ENCODE data around the gene RBMY1A1. TPM values are rescaled to one million over a fixed set of nuclear protein-coding genes. Genes with fewer than 3 reads are reported as not detected.
"Not testable (repeated sequence)": the region's sequence is repeated elsewhere in the genome, so short reads cannot be mapped to it uniquely, and the experiment has no call there.

RBMY1A1 gene
- total RNA-seq (not detected), total RNA-seq (0 reads per million in 2 donors)

DNA sequence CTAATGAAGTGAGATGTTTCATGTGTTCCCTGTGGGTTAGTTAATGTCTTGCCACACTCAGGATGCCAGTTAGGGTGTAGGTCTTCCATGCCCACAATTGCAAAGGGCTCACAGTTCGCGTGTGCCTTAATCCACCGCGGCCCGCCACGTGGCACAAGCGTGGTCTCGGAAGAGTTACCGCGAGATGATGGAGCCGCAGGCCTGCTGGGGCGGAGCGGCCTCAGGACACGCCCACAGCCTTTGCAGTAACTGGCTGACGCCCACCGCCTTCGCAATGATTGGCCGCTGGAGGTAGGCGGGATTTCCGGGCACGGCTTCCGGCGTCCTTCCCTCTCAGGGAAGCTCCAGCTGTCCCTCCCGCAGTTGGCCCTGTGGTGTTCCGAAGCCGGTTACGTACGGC is at the start of gene RBMY1A1:
RBMY1A1 (plus strand) TSS at position 301 of the 400 bp plus-strand sequence. CDS start 2,013 bp downstream, outside the sequence.
- not testable (repeated sequence) for H3K36me3 Mint-ChIP-seq (ENCODE audit: low read depth); H3K4me1 Mint-ChIP-seq; DNase-seq; H3K4me3 Mint-ChIP-seq; H3K9me3 ChIP-seq (ENCODE audit: control insufficient read depth, low read length, poor library complexity, severe bottlenecking); H3K27me3 Mint-ChIP-seq; H3K27ac Mint-ChIP-seq; ATAC-seq

DNA sequence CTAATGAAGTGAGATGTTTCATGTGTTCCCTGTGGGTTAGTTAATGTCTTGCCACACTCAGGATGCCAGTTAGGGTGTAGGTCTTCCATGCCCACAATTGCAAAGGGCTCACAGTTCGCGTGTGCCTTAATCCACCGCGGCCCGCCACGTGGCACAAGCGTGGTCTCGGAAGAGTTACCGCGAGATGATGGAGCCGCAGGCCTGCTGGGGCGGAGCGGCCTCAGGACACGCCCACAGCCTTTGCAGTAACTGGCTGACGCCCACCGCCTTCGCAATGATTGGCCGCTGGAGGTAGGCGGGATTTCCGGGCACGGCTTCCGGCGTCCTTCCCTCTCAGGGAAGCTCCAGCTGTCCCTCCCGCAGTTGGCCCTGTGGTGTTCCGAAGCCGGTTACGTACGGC is 23.6 kb upstream of the RBMY1A1 start, which contains the start of gene RBMY1B:
RBMY1B (plus strand) TSS at position 301 of the 400 bp plus-strand sequence. CDS start 2,013 bp downstream, outside the sequence.
- H3K4me3 Mint-ChIP-seq; DNase-seq; H3K9me3 ChIP-seq (ENCODE audit: control insufficient read depth, low read length, poor library complexity, severe bottlenecking); H3K4me1 Mint-ChIP-seq; ATAC-seq; H3K36me3 Mint-ChIP-seq (ENCODE audit: low read depth); H3K27me3 Mint-ChIP-seq; H3K27ac Mint-ChIP-seq: not testable (repeated sequence)

DNA sequence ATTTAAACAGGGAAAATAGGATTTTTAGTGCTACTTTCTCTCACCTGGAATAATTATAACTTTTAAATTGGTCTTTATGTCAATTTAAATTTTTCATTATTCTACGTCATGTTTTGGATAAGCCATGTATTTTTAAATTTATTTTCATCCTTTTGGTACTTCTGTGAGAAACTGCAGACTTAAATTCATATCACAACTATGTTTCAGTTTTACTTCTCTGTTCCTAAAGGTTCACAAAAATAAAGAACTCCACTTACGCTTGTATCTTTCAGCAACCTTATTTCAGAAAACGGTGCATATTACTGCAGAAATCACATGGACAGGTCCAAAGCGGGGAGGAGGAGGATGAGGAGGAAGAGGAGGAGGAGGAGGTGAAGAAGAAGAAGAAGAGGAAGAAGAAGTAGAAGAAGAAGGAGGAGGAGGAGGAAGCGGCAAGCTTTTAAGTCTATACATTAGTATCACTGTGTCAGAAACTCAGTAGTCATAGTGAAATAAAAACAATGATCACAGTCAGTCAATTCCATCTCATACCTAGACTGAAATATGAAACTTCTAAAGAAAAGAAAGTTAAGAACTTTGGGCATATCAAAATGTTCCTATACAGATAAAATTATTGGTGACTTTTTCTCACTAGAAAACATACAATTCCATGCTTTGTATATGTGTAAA is 24.8 kb downstream of the RBMY1A1 start:
- H3K4me3 Mint-ChIP-seq; H3K27me3 Mint-ChIP-seq; ATAC-seq; H3K36me3 Mint-ChIP-seq (ENCODE audit: low read depth); DNase-seq; H3K27ac Mint-ChIP-seq; H3K9me3 ChIP-seq (ENCODE audit: control insufficient read depth, low read length, poor library complexity, severe bottlenecking); H3K4me1 Mint-ChIP-seq: not testable (repeated sequence)

DNA sequence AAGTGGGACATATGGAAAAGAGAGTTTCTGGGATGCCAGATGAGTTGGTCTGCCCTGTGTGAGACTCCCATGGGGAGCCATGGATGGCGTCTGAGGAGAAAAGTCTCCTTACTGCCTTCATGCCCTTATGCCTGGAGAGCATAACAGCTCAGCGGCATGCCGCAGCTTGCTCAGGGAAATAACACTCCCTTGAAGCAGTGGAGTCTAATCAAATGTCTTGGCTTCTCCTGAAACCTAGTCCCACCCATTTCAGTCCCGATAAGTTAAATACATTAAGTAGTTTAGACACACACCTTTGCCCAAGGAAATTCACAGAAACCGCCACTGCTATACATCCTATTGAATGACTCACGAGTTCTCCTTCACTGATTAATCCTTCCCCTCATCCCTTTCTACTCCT is 50.8 kb downstream of the RBMY1A1 start:
- peaks cover 1% of the 10 kb centered on the region for H3K4me1 Mint-ChIP-seq
- no peak overlapping the region for H3K4me3 Mint-ChIP-seq
- H3K9me3 ChIP-seq (ENCODE audit: control insufficient read depth, low read length, poor library complexity, severe bottlenecking) = no peaks in the 10 kb centered on the region
- ATAC-seq (no peak), DNase-seq (no peak)
- H3K27me3 Mint-ChIP-seq = peaks cover 6% of the 10 kb centered on the region
- no peaks in the 10 kb centered on the region for H3K36me3 Mint-ChIP-seq (ENCODE audit: low read depth)
- H3K27ac Mint-ChIP-seq = no peak overlapping the region

DNA sequence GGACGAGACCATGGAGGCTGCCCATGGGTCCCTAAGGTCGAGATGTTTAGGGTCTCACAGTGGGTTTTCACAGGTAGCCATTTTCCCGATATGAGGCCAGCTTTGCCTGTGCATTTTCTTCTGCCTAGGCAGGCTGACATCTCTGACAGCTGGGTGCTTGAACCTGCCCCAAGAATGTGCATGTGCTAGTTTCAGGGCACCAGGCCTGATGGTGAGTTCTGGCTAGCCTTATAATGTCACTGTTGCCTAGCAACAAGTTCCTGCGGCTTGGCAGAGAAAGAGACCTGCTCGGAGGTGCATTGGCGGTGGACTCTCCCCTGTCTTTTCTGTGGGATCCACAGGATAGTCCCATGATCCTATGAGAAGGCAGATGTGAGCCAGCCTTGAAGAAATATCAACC is 51.8 kb downstream of the RBMY1A1 start:
- DNase-seq; H3K27ac Mint-ChIP-seq; H3K4me1 Mint-ChIP-seq; H3K9me3 ChIP-seq (ENCODE audit: control insufficient read depth, low read length, poor library complexity, severe bottlenecking); ATAC-seq; H3K27me3 Mint-ChIP-seq; H3K4me3 Mint-ChIP-seq; H3K36me3 Mint-ChIP-seq (ENCODE audit: low read depth): not testable (repeated sequence)

DNA sequence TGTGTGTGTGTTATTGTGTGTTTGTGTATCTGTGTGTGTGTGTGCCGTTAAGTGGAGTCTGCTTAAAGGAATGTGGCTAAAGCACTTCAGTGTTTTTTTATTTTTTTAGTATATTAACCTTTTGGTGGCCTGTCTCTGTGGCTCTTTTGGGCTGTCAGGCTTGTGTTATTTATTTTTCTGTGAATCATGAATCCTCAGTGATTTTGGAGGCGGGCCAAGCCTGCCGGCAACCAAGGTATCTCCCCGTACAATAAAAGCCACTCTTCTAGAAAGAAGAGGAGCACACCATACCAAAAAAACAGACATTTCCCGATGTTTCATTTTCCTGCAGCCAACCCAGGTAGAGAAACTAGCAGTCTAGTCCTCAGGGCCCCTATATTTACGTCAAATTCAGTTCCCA is 57.4 kb downstream of the RBMY1A1 start:
- no peaks in the 10 kb centered on the region for H3K27me3 Mint-ChIP-seq

DNA sequence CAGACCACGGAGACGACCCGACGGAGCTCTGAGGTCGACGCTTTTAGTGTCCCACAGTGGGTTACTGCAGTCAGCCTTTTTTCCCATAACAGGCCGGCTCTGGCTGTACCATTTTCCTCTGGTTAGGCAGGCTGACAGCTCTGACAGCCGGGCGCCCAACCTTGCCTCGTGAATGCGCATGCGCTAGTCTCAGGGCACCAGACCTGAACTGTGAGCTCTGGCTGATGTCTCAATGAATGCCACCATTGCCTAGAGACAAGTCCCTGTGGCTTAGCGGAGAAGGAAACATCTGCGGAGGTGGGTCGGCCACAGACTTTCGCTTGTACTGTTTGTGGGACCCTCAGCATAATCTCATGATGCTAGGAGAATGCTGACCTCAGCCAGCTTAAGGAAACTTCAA is 61.6 kb downstream of the RBMY1A1 start:
- H3K36me3 Mint-ChIP-seq (ENCODE audit: low read depth); H3K27ac Mint-ChIP-seq; ATAC-seq; H3K27me3 Mint-ChIP-seq; DNase-seq; H3K4me3 Mint-ChIP-seq; H3K4me1 Mint-ChIP-seq; H3K9me3 ChIP-seq (ENCODE audit: control insufficient read depth, low read length, poor library complexity, severe bottlenecking): not testable (repeated sequence)

More for the DNA sequence above, 57.4 kb downstream of the RBMY1A1 start:
- DNase-seq (no peak), ATAC-seq (no peak)
- Mint-ChIP-seq H3K4me3 (no peak overlapping the region), H3K36me3 (ENCODE audit: low read depth) (no peaks in the 10 kb centered on the region), H3K27ac (no peak overlapping the region), H3K4me1 (no peaks in the 10 kb centered on the region)
- H3K9me3 ChIP-seq (ENCODE audit: control insufficient read depth, low read length, poor library complexity, severe bottlenecking) = no peaks in the 10 kb centered on the region

Other genes starting within 250 kb of the RBMY1A1 start
- gene RBMY1B, start 23.5 kb upstream of the RBMY1A1 start, total RNA-seq = not detected